GM18870 (cell line): ENCODE measurements around the gene SRBD1.

Source experiments
- ATAC-seq: cut with Tn5 transposase; IDR thresholded peaks from one replicate; pipeline ENCODE4 v1.9.1; 2021; ENCODE audit warnings: moderate library complexity; ENCODE audit not compliant: unreplicated experiment

SRBD1 gene

GRCh38 chr2:45554073-45554741, 56.9 kb downstream of the SRBD1 start:
- no peak for ATAC-seq

DNA sequence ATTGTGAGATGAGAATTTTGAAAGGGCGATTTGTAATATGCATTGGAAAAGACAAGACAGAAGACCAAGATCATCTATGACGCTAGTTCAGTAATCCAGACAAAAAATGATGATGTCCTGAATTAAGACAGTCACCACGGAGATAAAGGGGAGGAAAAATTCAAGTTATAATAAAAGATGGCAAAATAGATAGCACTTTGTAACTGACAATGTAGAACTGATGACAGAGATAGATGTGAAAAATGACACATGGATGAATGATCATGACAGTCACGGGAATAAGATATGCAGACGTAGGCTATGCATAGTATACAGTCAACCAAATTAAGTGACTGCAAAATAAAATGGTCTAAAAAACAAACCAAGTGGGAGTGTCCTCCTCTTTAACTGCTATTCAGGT, 59.2 kb downstream of the SRBD1 start:
- no peak for ATAC-seq

DNA sequence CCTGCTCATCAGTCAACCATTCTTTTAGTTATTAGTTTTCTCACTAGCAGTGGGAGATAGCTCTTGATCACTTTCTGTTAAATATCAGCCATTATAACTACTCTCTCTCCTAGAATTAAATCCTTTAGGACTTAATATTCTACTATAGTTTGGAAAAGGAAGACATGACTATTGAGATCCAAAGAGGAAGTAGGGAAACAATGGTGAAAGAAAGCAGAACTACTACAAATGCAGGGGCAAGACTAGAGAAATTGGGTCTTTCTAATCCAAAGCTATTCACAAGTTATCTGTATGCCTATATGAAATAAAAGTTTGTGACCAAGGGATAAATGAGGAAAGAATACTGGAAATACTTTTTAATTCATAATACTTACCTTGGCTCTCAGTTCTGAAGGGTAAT, 65.1 kb downstream of the SRBD1 start:
- ATAC-seq: no peak

GRCh38 chr2:45543257-45543656, 67.8 kb downstream of the SRBD1 start:
- ATAC-seq: no peak

DNA sequence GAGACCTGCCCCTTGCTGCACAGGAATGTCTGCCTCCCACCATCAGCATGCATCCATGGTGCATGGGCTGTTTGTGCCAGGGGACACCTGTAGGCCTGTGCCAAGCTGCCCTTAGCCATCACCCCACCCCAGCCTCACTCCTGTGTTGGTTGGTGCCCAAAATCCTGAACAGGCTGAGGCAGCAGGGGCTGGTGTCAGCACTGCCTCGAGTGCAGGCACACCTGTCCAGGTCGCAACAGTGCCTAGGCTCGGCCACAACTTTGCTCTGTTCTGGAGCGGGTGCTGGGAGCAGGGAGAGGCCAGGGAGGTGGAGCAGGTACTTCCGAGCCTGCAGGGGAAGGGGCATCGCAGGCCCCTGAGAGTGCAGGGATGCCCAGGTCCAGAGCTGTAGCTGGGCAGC, 69.1 kb downstream of the SRBD1 start:
- no peak for ATAC-seq

- no peak for ATAC-seq
Observed at GRCh38 chr2:45541450-45541849, 69.6 kb downstream of the SRBD1 start.

DNA sequence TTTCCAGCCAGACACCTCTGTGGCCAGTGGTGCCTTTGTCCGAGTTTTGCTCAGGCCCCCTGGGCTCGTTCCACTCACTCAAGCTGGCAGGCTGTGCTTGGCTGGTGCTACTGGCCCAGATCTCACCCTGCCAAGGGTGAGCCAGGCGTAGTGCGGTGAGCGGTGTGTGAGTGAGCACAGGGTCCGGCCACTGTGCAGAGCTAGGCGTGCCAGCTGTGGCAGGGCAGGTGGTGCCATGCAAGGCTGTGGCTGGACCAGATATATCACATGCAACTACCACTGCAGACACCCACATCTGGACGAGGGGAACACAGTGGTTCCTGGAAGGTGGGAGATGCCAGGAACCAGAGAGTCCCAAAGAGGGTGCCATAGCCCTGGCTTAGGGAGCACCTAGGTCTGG, 70.1 kb downstream of the SRBD1 start:
- no peak for ATAC-seq

DNA sequence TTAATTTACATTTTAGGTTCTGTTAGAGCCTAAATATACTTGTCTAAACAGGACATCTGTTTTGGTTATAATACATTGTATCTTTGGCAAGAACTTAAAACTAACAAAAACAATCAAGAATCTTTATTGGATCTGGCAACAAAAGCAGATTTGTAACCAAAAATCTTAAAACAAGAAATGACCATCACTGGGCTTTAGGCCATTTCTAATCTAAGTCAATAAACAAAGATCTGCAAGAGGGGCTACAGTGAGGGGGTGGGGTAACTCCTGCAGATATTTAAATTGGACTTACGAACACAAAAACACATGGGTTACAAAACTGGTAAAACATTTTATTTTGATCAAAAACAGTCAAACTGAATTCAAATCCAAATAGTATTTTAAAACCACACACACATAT, 77.3 kb downstream of the SRBD1 start:
- no peak for ATAC-seq

GRCh38 chr2:45532181-45532580, 78.9 kb downstream of the SRBD1 start:
- ATAC-seq: no peak

DNA sequence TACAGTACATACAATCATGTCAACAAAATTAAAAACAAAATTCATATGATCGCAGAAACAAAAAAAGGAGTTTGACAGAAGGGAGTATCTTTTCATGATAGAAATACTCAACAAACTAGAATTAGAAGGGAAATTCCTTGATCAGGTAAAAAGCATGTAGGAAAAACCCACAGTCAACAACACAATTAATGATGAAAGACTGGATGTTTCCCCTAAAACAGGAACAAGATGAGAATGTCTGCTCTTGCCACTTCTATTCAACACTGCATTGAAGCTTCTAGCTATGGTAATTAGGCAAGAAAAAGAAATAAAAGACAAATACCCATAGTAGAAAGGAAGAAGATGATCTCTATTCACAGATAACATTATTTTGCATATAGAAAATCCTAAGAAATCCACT, 87.1 kb downstream of the SRBD1 start:
- ATAC-seq: no peak

GRCh38 chr2:45518546-45518945, 92.5 kb downstream of the SRBD1 start:
- no peak for ATAC-seq

DNA sequence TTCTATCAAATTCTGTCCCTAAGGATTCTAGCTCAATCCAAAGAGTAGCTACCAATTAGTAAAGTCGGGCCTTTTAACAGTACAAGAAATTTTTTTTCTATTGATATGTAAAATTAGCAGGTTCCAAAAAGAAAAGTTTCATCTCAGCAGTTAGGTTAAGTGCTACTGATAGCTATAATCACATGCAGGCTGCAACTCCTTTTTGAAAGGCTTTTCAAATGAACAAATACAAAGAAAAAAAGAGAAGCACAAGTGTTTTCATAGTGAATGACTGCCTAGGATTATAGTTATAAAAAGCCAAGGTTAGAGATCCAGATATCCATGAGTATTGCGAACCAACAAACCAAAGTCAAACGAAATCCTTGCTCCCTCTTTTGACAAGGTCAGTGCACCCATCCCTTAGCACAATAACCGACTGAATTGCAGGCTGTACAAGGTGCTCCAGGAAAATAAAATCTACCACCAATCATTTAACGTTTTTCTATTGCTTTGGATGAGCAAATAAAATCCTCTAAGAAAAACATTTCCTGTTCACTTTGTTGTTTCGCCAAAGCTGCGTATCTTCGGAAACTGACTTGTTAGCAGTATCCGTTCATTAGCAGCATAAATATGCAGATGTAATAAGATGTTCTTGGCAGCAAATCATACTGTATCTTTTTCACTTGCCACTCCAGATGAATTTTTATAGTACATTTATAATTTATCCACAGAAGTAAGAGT, 100.2 kb downstream of the SRBD1 start:
- ATAC-seq: no peak

GRCh38 chr2:45506756-45507155, 104.3 kb downstream of the SRBD1 start:
- no peak for ATAC-seq

- no peak for ATAC-seq
Observed at GRCh38 chr2:45505138-45505537, 105.9 kb downstream of the SRBD1 start.

GRCh38 chr2:45498661-45499550, 112.2 kb downstream of the SRBD1 start:
- ATAC-seq: no peak

- ATAC-seq: no peak
Observed at GRCh38 chr2:45497355-45497754, 113.7 kb downstream of the SRBD1 start.

DNA sequence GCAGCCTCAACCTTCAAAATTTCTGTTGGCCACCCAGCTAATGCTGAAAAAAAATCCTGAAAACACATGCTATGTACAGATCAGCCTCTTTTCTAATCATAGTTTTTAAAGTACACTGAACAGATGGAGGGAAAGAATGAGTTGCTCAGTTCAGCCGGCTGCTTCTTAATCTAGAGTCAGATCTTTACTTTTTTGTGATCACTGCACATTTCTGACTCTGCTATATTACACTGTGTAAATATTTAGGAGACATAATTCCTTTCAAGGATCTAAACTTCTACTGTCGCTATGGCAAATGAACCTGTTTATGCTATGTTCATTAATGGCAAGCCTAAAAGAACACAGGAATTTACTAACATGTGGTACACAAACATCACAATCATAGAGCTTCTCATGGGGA, 114.2 kb downstream of the SRBD1 start:
- no peak for ATAC-seq

DNA sequence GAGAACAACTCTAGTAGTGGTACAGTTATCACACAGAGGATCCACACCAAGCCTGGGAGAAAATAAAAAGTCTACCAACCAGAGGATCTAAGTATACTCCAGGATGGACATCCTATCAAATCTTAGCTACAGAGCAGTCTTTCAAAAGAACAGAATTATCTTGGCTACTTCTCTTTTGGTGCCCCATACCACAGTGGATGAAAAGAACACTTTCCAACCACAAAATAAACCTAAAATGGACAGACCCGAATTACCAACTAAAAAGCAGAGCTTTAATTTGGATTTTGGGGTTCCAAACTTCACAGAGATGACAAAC, 116.1 kb downstream of the SRBD1 start:
- no peak for ATAC-seq

DNA sequence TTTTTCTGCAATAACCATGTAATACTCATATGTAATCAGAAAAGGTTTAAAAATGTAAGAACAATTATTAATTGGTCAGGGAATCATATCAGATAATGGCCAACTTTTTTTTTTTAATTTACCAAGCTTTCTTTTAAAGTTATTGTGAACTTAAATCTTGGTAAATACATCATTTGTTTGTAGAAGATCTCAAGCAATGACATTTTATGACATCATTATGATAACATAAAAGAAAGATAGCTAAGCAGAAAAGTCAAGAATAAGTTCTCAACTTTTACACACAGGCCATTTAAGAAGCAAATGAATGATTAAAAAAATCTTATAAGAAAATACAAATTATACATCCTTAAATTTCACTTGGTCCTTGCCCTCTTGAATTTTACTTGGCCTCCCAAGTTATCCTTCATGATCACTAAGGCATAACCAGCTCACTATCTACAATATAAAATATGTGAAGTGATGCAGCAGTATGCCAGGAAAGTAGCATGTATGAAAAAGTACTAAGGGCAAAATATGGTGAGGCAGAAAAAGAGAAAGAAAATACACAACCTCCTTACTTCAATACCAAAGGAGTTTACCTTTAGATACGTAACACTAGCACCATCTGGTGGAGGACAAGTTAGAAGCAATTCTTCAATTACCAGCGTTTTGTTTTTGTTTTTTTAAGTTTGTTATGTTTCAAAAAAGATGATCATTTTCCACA, 116.6 kb downstream of the SRBD1 start:
- no peak for ATAC-seq

GRCh38 chr2:45484965-45485364, 126.1 kb downstream of the SRBD1 start:
- ATAC-seq: no peak

GRCh38 chr2:45483997-45484396, 127.1 kb downstream of the SRBD1 start:
- ATAC-seq: no peak
